Ovary (tissue), 3 donors: ENCODE results near the gene PAPOLA.

Experiments
- CTCF ChIP-seq, 3 donors: fragments of 450-650 bp in 2 of 3; fragments of 200-600 bp in 1 of 3; IDR thresholded peaks; one replicate each; pipeline versions ENCODE4 v1.5.1 to v1.8.0; 2016 to 2022; ENCODE audit warnings: antibody characterized with exemption in 3 of 3, mild to moderate bottlenecking in 1 of 3
- EP300 ChIP-seq: sonication (generic); formaldehyde crosslinking; IDR thresholded peaks from one replicate; pipeline ENCODE4 v1.6.1; 2017; ENCODE audit warnings: antibody characterized with exemption
- donor health status: DM: no; HTN: no; CAD: no.

GRCh38 chr14:96603350-96604255 lies 101.4 kb downstream of the PAPOLA start:
- TF ChIP-seq CTCF (IDR thresholded peaks at IDR 0.05) (no peak), EP300 (no peak)
